Ascending aorta (tissue), 2 donors: ENCODE measurements around the gene ITGA11. TPM values are rescaled to one million over a fixed set of nuclear protein-coding genes. Genes with fewer than 3 reads are reported as not detected.

Source experiments
- DNase-seq, 2 donors: peaks; one replicate each; pipeline ENCODE4 v3.0.0-alpha.2; 2019; ENCODE audit warnings: low spot score in 2 of 2
- H3K27ac ChIP-seq, 2 donors: fragments of 200-600 bp; sonication (generic); one replicate each; pipeline ENCODE4 v1.5.1; 2016 to 2017; ENCODE audit warnings: mild to moderate bottlenecking in 1 of 2
- H3K27me3 ChIP-seq: fragments of 200-600 bp; sonication (generic); one replicate; pipeline ENCODE4 v1.5.1; 2017
- H3K36me3 ChIP-seq, 2 donors: fragments of 200-600 bp; sonication (generic); one replicate each; pipeline ENCODE4 v1.5.1; 2016
- H3K4me1 ChIP-seq, 2 donors: fragments of 200-600 bp; sonication (generic); one replicate each; pipeline ENCODE4 v1.5.1; 2016 to 2017; ENCODE audit warnings: mild to moderate bottlenecking in 1 of 2
- H3K4me3 ChIP-seq, 2 donors: fragments of 200-600 bp; sonication (generic); one replicate each; pipeline ENCODE4 v1.5.1; 2016 to 2017; ENCODE audit warnings: mild to moderate bottlenecking in 1 of 2
- H3K9me3 ChIP-seq, 2 donors: fragments of 200-600 bp; sonication (generic); one replicate each; pipeline ENCODE4 v1.5.1; 2016
- intact Hi-C: fragments of 100-400 bp; cut with DNase I; formaldehyde crosslinking; loops from one replicate; pipeline ENCODE4 v1.15.1; 2023
- total RNA-seq: library from RNA; depleted of rRNA; stranded (reverse); fragments of >200 nt; gene quantifications from one replicate; pipeline ENCODE4 v1.1.0, GENCODE V29; 2016
- TF ChIP-seq, protein P1 (sequence below), 3 experiments: fragments of 200-600 bp in 2 of 3; fragments of 450-650 bp in 1 of 3; sonication (generic) in 2 of 3; IDR thresholded peaks; one replicate each; pipeline ENCODE4 v1.5.1; 2016 to 2019; ENCODE audit warnings: antibody characterized with exemption in 3 of 3, mild to moderate bottlenecking in 1 of 3, moderate library complexity in 1 of 3

ITGA11 gene
- total RNA-seq, 1 donor from 2014 or later: 136 TPM

DNA sequence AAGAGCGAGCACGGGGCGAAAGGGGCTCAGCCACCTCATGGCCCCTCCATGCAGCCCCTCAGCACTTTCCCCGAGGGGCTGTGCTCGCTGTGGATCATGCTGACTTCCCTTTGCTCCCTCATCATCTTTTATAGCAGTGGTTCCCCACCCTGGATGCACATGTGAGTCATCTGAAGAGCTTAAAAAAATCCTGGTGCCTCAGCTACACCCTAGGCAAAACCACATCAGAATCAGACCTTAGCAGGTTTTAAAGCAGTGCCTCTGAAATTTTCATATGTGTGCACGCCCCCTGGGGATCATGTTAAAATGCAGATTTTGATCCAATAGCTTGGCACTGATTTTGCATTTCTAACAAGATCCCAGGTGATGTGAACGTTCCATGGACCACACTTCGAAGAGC, 103.5 kb downstream of the ITGA11 start:
- H3K9me3 ChIP-seq: no peaks in the 10 kb centered on the region
- no peak for DNase-seq
- TF ChIP-seq, protein P1, sequence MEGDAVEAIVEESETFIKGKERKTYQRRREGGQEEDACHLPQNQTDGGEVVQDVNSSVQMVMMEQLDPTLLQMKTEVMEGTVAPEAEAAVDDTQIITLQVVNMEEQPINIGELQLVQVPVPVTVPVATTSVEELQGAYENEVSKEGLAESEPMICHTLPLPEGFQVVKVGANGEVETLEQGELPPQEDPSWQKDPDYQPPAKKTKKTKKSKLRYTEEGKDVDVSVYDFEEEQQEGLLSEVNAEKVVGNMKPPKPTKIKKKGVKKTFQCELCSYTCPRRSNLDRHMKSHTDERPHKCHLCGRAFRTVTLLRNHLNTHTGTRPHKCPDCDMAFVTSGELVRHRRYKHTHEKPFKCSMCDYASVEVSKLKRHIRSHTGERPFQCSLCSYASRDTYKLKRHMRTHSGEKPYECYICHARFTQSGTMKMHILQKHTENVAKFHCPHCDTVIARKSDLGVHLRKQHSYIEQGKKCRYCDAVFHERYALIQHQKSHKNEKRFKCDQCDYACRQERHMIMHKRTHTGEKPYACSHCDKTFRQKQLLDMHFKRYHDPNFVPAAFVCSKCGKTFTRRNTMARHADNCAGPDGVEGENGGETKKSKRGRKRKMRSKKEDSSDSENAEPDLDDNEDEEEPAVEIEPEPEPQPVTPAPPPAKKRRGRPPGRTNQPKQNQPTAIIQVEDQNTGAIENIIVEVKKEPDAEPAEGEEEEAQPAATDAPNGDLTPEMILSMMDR (IDR thresholded peaks at IDR 0.05): no peak
- peak overlapping the region; percentile 81 to 89 for H3K27ac ChIP-seq
- H3K4me1 ChIP-seq: peaks cover 14 to 30% of the 10 kb centered on the region in 2 donors
- intact Hi-C loops: no loop called here
- H3K4me3 ChIP-seq: no peak overlapping the region
- H3K36me3 ChIP-seq: peaks cover 85 to 97% of the 10 kb centered on the region in 2 donors
- no peaks in the 10 kb centered on the region for H3K27me3 ChIP-seq

DNA sequence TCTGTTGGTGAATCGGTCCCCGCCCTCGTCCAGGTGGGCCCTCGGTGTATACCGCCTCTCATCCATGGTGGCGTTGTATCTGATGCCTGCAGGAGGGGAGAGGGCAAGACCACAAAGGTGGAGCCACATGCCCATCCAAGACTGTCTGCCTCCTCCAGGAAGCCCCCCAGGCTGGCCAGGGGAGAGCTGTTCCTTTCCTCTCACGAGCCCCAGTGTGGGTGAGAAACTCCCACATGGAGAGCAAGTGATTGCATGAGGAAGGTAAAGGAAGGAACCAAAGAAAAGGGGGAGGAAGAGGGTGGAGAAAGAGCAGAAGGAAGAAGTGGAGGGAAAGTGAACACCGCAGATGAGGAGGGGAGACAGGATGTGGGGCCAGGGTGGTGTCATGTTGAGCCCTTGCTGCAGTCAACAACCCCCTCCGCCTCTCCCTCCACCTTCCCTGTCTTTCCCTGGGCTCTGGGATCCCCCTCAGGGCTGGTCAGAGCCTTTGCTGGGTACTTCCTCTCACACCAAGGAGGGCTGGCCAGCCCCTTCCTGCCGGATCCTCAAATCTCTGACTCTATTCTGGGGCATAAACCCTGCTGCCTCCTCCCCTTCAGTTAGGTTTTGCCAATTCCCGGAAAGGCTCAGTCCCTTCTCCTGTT, 105.1 kb downstream of the ITGA11 start:
- no peaks in the 10 kb centered on the region for H3K27me3 ChIP-seq
- H3K4me3 ChIP-seq: no peak overlapping the region
- no peaks in the 10 kb centered on the region for H3K9me3 ChIP-seq
- TF ChIP-seq, protein P1 (IDR thresholded peaks at IDR 0.05): no peak
- intact Hi-C loops: no loop called here
- H3K36me3 ChIP-seq: peaks cover 93 to 97% of the 10 kb centered on the region in 2 donors
- H3K4me1 ChIP-seq: peaks cover 12 to 21% of the 10 kb centered on the region in 2 donors
- H3K27ac ChIP-seq: peak overlapping the region; percentile 81 to 89
- DNase-seq: no peak

DNA sequence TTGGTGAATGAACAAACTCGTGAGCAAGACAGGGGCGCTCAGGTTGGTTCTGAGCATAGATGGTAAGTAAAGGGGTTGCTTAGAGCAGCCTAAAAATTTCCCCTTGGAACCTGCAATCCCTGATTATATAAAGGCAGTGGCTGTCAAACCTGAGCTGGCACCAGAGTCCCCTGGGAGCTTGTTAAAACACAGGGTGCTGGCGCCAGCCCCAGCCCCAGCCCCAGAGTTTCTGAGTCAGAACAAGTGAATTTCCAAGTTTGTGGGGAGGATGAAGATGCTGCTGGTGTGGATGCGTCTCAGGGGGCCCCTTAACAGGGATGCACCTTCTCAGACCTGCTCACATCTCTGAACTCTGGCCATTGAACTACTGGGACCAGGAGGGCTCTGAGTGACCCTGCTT, 106.2 kb downstream of the ITGA11 start:
- Histone ChIP-seq H3K4me3 (no peak overlapping the region), H3K36me3 (peaks cover 92 to 97% of the 10 kb centered on the region in 2 donors), H3K4me1 (peaks cover 12 to 21% of the 10 kb centered on the region in 2 donors), H3K27me3 (no peaks in the 10 kb centered on the region), H3K27ac (peak overlapping the region; percentile 81 to 89), H3K9me3 (no peaks in the 10 kb centered on the region)
- TF ChIP-seq, protein P1 (IDR thresholded peaks at IDR 0.05): no peak
- peak in 1 of 2 donors; percentile 84 for DNase-seq
- intact Hi-C loops: no loop called here

DNA sequence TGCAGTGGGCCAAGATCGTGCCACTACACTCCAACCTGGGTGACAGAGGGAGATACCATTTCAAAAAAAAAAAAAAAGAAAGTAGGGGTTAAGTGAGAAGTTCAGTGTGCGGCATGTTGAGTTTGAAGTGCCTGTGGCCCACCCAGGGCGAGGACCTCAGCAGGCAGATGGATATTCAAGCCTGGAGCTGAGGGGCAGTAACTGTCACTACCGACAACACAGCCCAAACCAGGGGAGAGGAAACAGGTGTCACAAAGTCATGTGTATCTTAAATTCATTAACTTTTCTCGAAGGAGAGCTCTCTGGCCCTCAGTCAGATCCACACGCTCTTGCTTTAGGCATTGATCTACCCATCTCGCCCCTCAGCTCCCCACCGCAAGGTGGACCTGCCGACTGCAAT, 109.2 kb downstream of the ITGA11 start:
- peaks cover 92 to 97% of the 10 kb centered on the region in 2 donors for H3K36me3 ChIP-seq
- H3K9me3 ChIP-seq: no peaks in the 10 kb centered on the region
- DNase-seq: no peak
- H3K4me1 ChIP-seq: peaks cover 12 to 15% of the 10 kb centered on the region in 2 donors
- H3K27ac ChIP-seq: no peak overlapping the region
- TF ChIP-seq, protein P1 (IDR thresholded peaks at IDR 0.05): no peak
- no peak overlapping the region for H3K4me3 ChIP-seq
- intact Hi-C loops: no loop called here
- H3K27me3 ChIP-seq: no peaks in the 10 kb centered on the region

DNA sequence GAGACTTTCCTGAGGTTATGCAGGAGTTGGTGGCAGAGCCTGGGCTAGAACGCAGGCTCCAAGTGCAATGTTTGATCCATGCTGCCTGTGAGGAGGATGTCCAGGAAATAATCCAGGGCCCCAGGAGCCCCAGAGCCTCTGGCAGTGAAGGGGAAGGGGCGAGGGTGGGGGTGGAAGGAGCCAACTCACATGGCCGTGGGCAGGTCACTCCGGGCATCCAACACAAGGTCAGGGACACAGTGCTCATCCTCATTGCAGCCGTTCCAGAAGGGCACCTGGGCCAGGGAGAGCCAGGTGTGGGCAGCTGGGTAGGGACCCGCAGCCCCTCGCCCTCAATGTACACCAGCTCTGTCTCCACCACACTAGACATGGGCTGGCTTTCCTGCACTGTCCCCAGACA, 110.7 kb downstream of the ITGA11 start:
- intact Hi-C loops: no loop called here
- H3K27me3 ChIP-seq: no peaks in the 10 kb centered on the region
- peak overlapping the region; percentile 45 to 49 for H3K27ac ChIP-seq
- H3K9me3 ChIP-seq: no peaks in the 10 kb centered on the region
- H3K4me1 ChIP-seq: peaks cover 9 to 12% of the 10 kb centered on the region in 2 donors
- peaks cover 93 to 100% of the 10 kb centered on the region in 2 donors for H3K36me3 ChIP-seq
- TF ChIP-seq, protein P1 (IDR thresholded peaks at IDR 0.05): no peak
- no peak for DNase-seq
- no peak overlapping the region for H3K4me3 ChIP-seq
